H1 (cell line): ENCODE measurements around the gene TEAD1. TPM values are rescaled to one million over a fixed set of nuclear protein-coding genes. Genes with fewer than 3 reads are reported as not detected.

ENCODE experiments used
- CTCF ChIA-PET: fragments of 300-600 bp; sonication (Branson Sonifier 250); formaldehyde crosslinking; loops from one replicate; lab custom pipeline; 2021; ENCODE audit not compliant: partially characterized antibody; lab: Charles Lee
- POLR2A ChIA-PET: fragments of 300-600 bp; sonication (Branson Sonifier 250); formaldehyde crosslinking; loops from one replicate; lab custom pipeline; 2021; ENCODE audit warnings: inconsistent platforms; ENCODE audit not compliant: partially characterized antibody; lab: Charles Lee
- DNase-seq, 2 experiments: peaks; one replicate each; pipeline versions ENCODE4 v3.0.0 to v3.0.0-alpha.2; 2010 to 2022; ENCODE audit warnings: low spot score in 2 of 2, low read depth in 1 of 2, mixed read lengths in 1 of 2
- FAIRE-seq: peaks from 2 replicates; lab custom pipeline; 2011; peaks lifted over from hg19 to GRCh38; lab: Jason Lieb, UNC
- H2AFZ ChIP-seq: 2 replicates; pipeline ENCODE4 v1.8.1; 2012; ENCODE audit warnings: low read length, inconsistent platforms
- H2AK5ac ChIP-seq: 2 replicates; pipeline ENCODE4 v1.6.1; 2013; ENCODE audit warnings: low read depth, low read length
- H2BK120ac ChIP-seq: replicated peaks from 2 replicates; pipeline ENCODE3; 2013; ENCODE audit warnings: low read depth, low read length, inconsistent platforms
- H2BK12ac ChIP-seq: 2 replicates; pipeline ENCODE4 v1.6.1; 2013; ENCODE audit warnings: low read depth, low read length
- H2BK15ac ChIP-seq: 2 replicates; pipeline ENCODE4 v1.6.1; 2013; ENCODE audit warnings: low read length
- H2BK20ac ChIP-seq: 2 replicates; pipeline ENCODE4 v1.6.1; 2013; ENCODE audit warnings: low read length
- H2BK5ac ChIP-seq: 2 replicates; pipeline ENCODE4 v1.6.1; 2013; ENCODE audit warnings: low read depth, low read length
- H3K14ac ChIP-seq: 2 replicates; pipeline ENCODE4 v1.6.1; 2013; ENCODE audit warnings: inconsistent platforms; ENCODE audit not compliant: insufficient read length
- H3K18ac ChIP-seq: 2 replicates; pipeline ENCODE4 v1.6.1; 2013; ENCODE audit warnings: low read length; ENCODE audit errors: extremely low read depth
- H3K23ac ChIP-seq: 2 replicates; pipeline ENCODE4 v1.6.1; 2013; ENCODE audit warnings: inconsistent platforms; ENCODE audit not compliant: insufficient read length
- H3K23me2 ChIP-seq: 2 replicates; pipeline ENCODE4 v1.6.1; 2013; ENCODE audit warnings: low read depth, low read length
- H3K27ac ChIP-seq: 2 replicates; pipeline ENCODE4 v1.6.1; 2011; ENCODE audit warnings: low read depth, low read length, inconsistent platforms
- H3K27me3 ChIP-seq, 4 experiments: replicated peaks in 1 of 4; 1 replicate in 1 of 4; 2 replicates in 3 of 4; pipeline versions ENCODE4 v1.6.1 to v1.8.1; 2011 to 2013; ENCODE audit warnings: low read length in 3 of 4, mild to moderate bottlenecking in 3 of 4, inconsistent platforms in 2 of 4, mixed read lengths in 2 of 4, moderate library complexity in 1 of 4; ENCODE audit not compliant: control insufficient read depth in 3 of 4, insufficient read depth in 3 of 4; ENCODE audit errors: extremely low read depth in 1 of 4
- H3K36me3 ChIP-seq, 4 experiments: 2 replicates each; pipeline versions ENCODE4 v1.6.1 to v1.8.1; 2011 to 2013; ENCODE audit warnings: mild to moderate bottlenecking in 4 of 4, low read length in 3 of 4, moderate library complexity in 2 of 4, control low read depth in 1 of 4, inconsistent platforms in 1 of 4; ENCODE audit not compliant: insufficient read depth in 4 of 4, control insufficient read depth in 2 of 4
- H3K4ac ChIP-seq: replicated peaks from 2 replicates; pipeline ENCODE3; 2013; ENCODE audit warnings: low read length, low read depth, mixed read lengths, inconsistent platforms; ENCODE audit not compliant: insufficient read length
- H3K4me1 ChIP-seq, 4 experiments: replicated peaks in 1 of 4; 1 replicate in 1 of 4; 2 replicates in 3 of 4; pipeline versions ENCODE4 v1.6.1 to v1.8.1; 2011 to 2013; ENCODE audit warnings: low read length in 3 of 4, inconsistent platforms in 2 of 4, mixed read lengths in 1 of 4; ENCODE audit not compliant: insufficient read depth in 4 of 4, control insufficient read depth in 3 of 4
- H3K4me2 ChIP-seq, 2 experiments: 2 replicates each; pipeline versions ENCODE4 v1.6.1 to v1.8.1; 2011 to 2013; ENCODE audit warnings: low read depth in 2 of 2, low read length in 2 of 2, control low read depth in 1 of 2, inconsistent platforms in 1 of 2, mild to moderate bottlenecking in 1 of 2; ENCODE audit not compliant: insufficient read depth in 1 of 2
- H3K4me3 ChIP-seq, 4 experiments: fragments of 200-600, 300-600 bp in 1 of 4; sonication (generic), shearing (Covaris generic), sonication (Bioruptor Twin) in 1 of 4; 2 replicates each; pipeline versions ENCODE4 v1.5.1 to v1.8.1; 2011 to 2016; ENCODE audit warnings: low read length in 4 of 4, low read depth in 3 of 4, control low read depth in 2 of 4, inconsistent platforms in 2 of 4, mild to moderate bottlenecking in 2 of 4, mixed read lengths in 1 of 4, moderate library complexity in 1 of 4; ENCODE audit not compliant: insufficient read depth in 2 of 4; ENCODE audit errors: extremely low read depth in 1 of 4
- H3K56ac ChIP-seq: replicated peaks from 2 replicates; pipeline ENCODE3; 2013; ENCODE audit warnings: low read depth, mild to moderate bottlenecking, mixed read lengths, low read length, inconsistent platforms; ENCODE audit not compliant: insufficient read length
- H3K79me1 ChIP-seq: 2 replicates; pipeline ENCODE4 v1.6.1; 2013; ENCODE audit warnings: low read depth, low read length, control low read depth
- H3K79me2 ChIP-seq, 2 experiments: 2 replicates each; pipeline versions ENCODE4 v1.6.1 to v1.8.1; 2012 to 2013; ENCODE audit warnings: low read length in 2 of 2, mild to moderate bottlenecking in 2 of 2, inconsistent platforms in 1 of 2; ENCODE audit not compliant: insufficient read depth in 2 of 2, control insufficient read depth in 1 of 2
- H3K9ac ChIP-seq, 4 experiments: replicated peaks in 1 of 4; 1 replicate in 1 of 4; 2 replicates in 3 of 4; pipeline versions ENCODE4 v1.6.1 to v1.8.1; 2011 to 2013; ENCODE audit warnings: low read depth in 3 of 4, low read length in 3 of 4, control low read depth in 2 of 4, mild to moderate bottlenecking in 2 of 4, moderate library complexity in 2 of 4, inconsistent platforms in 1 of 4; ENCODE audit errors: extremely low read depth in 1 of 4
- H3K9me3 ChIP-seq, 2 experiments: 2 replicates each; pipeline versions ENCODE4 v1.6.1 to v1.8.1; 2012 to 2013; ENCODE audit warnings: mild to moderate bottlenecking in 2 of 2, moderate library complexity in 2 of 2, control low read depth in 1 of 2, inconsistent platforms in 1 of 2, low read depth in 1 of 2, low read length in 1 of 2, mixed read lengths in 1 of 2; ENCODE audit not compliant: insufficient read depth in 2 of 2
- H4K20me1 ChIP-seq, 2 experiments: replicated peaks in 1 of 2; 2 replicates each; pipeline versions ENCODE3 to v1.8.1; 2011 to 2013; ENCODE audit warnings: inconsistent platforms in 2 of 2, low read length in 2 of 2, mild to moderate bottlenecking in 1 of 2; ENCODE audit not compliant: insufficient read depth in 2 of 2, control insufficient read depth in 1 of 2
- H4K5ac ChIP-seq: 2 replicates; pipeline ENCODE4 v1.6.1; 2013; ENCODE audit warnings: low read length, low read depth, mixed read lengths, inconsistent platforms; ENCODE audit not compliant: insufficient read length
- H4K8ac ChIP-seq: 2 replicates; pipeline ENCODE4 v1.8.0; 2013; ENCODE audit warnings: mild to moderate bottlenecking, moderate library complexity, low read length, inconsistent platforms; ENCODE audit not compliant: insufficient read depth; ENCODE audit errors: extremely low read depth
- H4K91ac ChIP-seq: replicated peaks from 2 replicates; pipeline ENCODE3; 2013; ENCODE audit warnings: low read length, mixed read lengths, inconsistent platforms; ENCODE audit not compliant: insufficient read length
- EZH2 ChIP-seq: fragments of 200-600 bp; sonication (generic); IDR thresholded peaks from 2 replicates; pipeline ENCODE4 v1.7.1; 2012; ENCODE audit warnings: low read depth, mild to moderate bottlenecking, moderate library complexity, low read length, inconsistent platforms; ENCODE audit not compliant: severe bottlenecking
- WGBS, 2 experiments: shearing (Covaris generic) in 1 of 2; methylation state at CpG; one replicate each; pipeline versions ENCODE4 v1.1.6 to v1.1.7; 2013 to 2015; ENCODE audit warnings: low lambda C conversion rate in 2 of 2, mixed read lengths in 2 of 2, inconsistent platforms in 1 of 2, low coverage in 1 of 2, missing lambda C conversion rate in 1 of 2; ENCODE audit not compliant: insufficient replicate concordance in 2 of 2, insufficient coverage in 1 of 2, insufficient read length in 1 of 2; ENCODE audit errors: extremely low coverage in 1 of 2, missing lambda C conversion rate in 1 of 2; 5-methylcytosine and 5-hydroxymethylcytosine counted together
- polyA plus RNA-seq, 7 experiments: library from polyadenylated mRNA; depleted of rRNA in 3 of 7; stranded (reverse) in 5 of 7; unstranded in 2 of 7; fragments of >200 nt in 5 of 7; fragments of 200-250 nt in 2 of 7; gene quantifications; 1 replicate in 5 of 7; 2 replicates in 1 of 7; 4 replicates in 1 of 7; pipeline versions ENCODE4 v1.2.1 to v1.2.3, GENCODE V29; 2011 to 2013; ENCODE audit warnings: missing spikeins in 2 of 7, mixed read lengths in 2 of 7
- total RNA-seq: library from RNA; stranded (reverse); fragmentation: NEBNext Ultra II Directional; extraction: Animal tissue kit (Norgen Biotek cat#: 25700); gene quantifications from 2 replicates; pipeline ENCODE4 v1.2.1, GENCODE V29; 2021

TEAD1 gene
- total and polyA plus RNA-seq, 2 of the 8 experiments (the other 6 are each of a cell fraction or from before 2014, with no cell fraction given) = 15.6 to 67.4 TPM

- WGBS, 2 experiments = 92% methylated on average over 2 of the region's 2 CpGs; no CpG with 5 or more reads in 1 of the 2 experiments
- Histone ChIP-seq H3K79me2 (no peaks in the 10 kb centered on the region), H3K79me1 (no peaks in the 10 kb centered on the region), H4K5ac (no peak overlapping the region), H3K9ac (no peak overlapping the region), H3K36me3 (peaks cover 0 to 10% (median 6%) of the 10 kb centered on the region in 4 experiments; a peak in 5 of 8 replicates), H4K20me1 (peaks cover 0 to 2% of the 10 kb centered on the region in 2 experiments), H3K4me2 (no peak overlapping the region), H2BK20ac (no peak overlapping the region), H3K27me3 (no peaks in the 10 kb centered on the region), H4K91ac (no peak overlapping the region), H3K4me1 (no peaks in the 10 kb centered on the region), H3K23ac (no peak overlapping the region), H3K23me2 (no peaks in the 10 kb centered on the region; the same call in 1 of the 2 replicates), H3K14ac (no peak overlapping the region), H4K8ac (no peak overlapping the region), H2BK120ac (no peak overlapping the region), H3K9me3 (no peaks in the 10 kb centered on the region), H3K27ac (no peak overlapping the region), H2BK15ac (no peak overlapping the region), H2BK5ac (no peak overlapping the region), H2BK12ac (no peak overlapping the region), H3K4ac (no peak overlapping the region), H2AFZ (no peak overlapping the region), H3K56ac (no peak overlapping the region), H3K4me3 (no peak overlapping the region), H2AK5ac (no peak overlapping the region), H3K18ac (no peak overlapping the region)
- DNase-seq (no peak), FAIRE-seq (no peak)
- ChIA-PET POLR2A (no interaction called here), CTCF (no interaction called here)
- TF ChIP-seq EZH2 = no peak
Observed at GRCh38 chr11:12927886-12928285, 253.7 kb downstream of the TEAD1 start.
